Measurements from ENCODE around the gene CSNK1G1.
"Not testable (repeated sequence)": the region's sequence is repeated elsewhere in the genome, so short reads cannot be mapped to it uniquely, and the experiment has no call there.

CSNK1G1 gene

DNA sequence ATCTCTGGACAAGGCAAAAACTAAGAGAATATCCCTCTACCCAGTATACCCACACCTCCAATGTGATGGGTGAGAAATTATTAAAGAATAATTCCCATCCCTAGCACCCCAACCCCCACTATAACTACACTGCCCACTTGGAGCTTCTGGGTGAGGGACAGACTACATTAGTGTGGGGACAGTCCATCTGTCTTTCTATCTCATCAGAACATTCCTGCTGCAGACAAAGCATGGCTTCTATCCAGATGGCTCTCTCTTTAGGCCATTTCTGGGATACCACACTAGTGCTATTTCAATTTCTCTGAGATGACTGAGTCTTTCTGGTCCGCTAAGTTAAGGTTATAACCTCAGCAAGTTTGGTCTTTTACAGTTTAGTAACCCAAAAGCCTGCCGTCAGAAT is 6.6 kb downstream of the CSNK1G1 start:
- DNase-seq (ENCODE audit: low read depth in 3 of 3), result no peak

DNA sequence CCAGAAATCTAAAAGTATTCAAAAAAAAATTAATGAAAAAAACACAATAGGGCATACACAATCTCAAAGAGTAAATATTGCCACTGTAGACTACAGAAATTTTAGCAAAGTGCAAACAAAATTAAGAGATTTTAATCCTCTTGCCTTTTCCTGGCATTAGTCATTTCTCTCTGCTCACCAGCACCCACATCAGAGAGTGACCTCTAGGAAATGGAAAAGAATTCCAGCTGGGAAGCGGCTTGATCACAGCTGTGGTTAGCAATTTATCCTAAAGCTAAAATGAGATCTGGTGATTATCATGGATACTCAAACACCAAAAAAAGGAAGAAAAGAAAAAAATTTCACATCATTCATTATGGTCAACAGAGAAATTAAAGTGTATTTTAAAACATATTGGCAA is 7.5 kb downstream of the CSNK1G1 start:
- no peak for DNase-seq (ENCODE audit: low read depth in 3 of 3)

DNA sequence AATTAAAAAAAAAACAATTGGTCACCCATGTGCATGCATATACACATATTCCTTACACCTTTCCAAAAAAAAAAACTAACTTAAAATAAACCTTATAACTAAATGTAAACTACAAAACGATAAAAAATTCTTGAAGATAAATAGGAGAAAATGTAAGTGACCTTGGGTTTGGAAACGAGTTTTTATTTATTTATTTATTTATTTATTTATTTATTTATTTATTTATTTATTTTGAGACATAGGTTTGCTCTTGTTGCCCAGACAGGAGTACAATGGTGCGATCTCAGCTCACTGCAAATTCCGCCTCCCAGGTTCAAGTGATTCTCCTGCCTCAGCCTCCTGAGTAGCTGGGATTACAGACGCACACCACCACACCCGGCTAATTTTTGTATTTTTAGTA is 9.7 kb downstream of the CSNK1G1 start:
- not testable (repeated sequence) for DNase-seq (ENCODE audit: low read depth in 3 of 3)

DNA sequence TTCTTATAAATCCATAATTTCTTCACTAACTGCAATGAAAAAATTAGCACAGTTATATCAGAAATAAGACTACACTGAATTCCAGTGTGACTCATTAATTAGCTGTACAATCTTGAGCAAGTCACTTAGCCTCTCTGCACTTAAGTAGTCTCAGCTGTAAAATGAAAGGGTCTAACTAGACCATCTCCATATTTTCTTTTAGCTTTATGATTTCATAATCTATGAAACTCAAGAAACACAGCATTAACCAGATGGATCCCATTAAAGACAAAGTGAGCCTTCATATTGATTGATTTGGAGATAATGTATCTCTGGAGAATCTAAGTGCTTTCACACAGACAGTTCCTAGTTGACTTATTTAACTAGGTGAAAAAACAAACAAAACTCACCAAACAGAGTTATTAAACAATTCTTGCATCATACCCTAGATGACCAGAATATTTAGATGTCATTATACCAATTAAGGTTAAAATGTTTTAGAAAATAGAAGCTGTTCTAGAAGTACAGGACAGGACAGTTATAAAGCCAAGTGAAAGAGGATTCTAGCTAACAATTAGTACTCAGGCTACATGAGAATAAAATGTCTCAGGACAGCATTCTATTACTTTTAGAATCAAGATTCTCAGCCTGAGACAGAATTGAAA is 11.2 kb downstream of the CSNK1G1 start:
- no peak for DNase-seq (ENCODE audit: low read depth in 3 of 3)

DNA sequence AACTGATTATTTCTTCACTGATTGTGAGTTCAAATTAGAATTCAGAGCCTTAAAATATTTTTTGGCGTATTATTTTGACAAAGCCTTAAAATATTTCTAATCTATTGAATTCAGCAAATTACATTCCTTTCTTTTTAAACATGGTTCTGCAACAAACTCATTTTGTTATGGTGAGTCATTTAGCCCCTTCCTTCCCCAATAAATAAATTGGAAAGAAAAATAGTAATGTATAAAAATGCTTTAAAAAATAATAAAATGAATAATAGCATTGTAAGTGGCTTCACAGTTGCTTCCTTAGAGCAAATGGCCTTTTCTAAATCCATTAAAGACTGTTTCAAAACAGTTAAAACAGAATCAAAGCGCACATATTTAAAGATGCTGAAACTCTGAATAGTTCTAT is 12.1 kb downstream of the CSNK1G1 start:
- DNase-seq (ENCODE audit: low read depth in 3 of 3), result no peak

DNA sequence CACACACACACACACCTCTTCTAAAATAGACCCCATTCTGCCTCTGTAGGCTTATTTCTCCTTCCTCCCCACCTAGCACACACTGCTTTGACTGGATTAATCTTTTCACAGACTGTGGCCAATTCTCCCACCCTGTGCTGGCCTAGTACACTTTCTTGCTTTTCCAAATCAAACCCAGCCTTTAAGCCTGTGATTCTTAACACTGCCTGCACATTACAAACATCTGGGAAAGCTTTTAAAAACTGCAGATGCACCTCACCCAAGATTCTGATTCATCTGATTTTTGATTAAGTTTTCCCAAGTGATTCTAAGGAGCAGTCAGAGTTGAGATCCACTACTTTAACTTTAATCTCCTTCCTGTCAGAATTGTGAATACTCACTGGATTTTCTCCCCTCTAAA is 12.8 kb downstream of the CSNK1G1 start:
- no peak for DNase-seq (ENCODE audit: low read depth in 3 of 3)

DNA sequence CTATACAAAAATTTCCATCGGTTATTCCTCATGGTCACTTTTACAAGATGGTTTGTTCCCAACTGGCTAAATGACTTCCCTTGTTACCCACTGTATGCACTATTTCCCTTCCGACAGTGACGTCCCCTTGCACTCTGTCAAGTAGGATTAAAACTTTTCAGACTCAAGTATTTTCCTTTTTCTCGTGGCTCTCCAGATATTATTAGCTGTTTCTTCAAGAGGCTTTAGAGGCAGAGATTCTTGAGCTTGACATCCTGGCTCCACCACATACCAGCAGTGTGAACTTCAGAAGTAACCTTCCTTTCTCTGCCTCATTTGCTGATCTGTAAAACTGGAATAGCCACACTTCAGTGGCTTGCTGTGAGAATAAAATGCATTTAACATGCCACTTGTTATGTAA is 14.0 kb downstream of the CSNK1G1 start:
- no peak for DNase-seq (ENCODE audit: low read depth in 3 of 3)

DNA sequence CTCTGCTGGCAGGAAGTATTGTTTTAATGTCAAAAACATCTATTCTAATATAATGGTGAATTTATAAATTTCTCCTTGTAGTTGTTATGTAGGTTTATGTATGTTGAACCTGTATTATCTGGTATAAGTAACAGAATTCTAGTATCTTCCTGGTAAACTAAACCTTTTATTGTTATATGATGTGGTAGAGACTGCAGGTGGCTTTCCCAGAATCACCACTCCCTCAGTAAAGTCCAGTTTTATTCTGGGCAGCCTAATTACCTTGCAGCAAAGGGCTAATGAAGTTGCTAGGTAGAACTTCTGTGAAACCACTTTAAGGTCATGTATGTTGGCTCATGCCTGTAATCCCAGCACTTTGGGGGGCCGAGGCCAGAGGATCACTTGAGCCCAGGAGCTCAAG is 15.6 kb downstream of the CSNK1G1 start:
- no peak for DNase-seq (ENCODE audit: low read depth in 3 of 3)

DNA sequence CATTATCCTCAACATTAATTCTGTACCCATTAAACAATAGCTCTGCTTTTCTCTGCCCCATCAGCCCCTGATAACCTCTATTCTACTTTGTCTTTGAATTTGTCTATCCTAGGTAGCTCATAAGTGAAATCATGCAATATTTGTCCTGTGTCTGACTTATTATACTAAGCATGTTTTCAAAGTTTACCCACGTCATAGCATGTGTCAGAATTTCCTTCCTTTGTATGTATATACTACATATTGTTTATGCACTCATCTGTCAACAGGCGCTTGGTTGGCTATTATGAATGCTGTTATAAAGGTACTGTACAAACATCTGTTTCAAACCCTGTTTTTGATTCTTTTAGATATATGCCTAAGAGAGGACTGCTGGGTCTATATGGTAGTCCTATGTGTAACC is 18.2 kb downstream of the CSNK1G1 start:
- no peak for DNase-seq (ENCODE audit: low read depth in 3 of 3)

DNA sequence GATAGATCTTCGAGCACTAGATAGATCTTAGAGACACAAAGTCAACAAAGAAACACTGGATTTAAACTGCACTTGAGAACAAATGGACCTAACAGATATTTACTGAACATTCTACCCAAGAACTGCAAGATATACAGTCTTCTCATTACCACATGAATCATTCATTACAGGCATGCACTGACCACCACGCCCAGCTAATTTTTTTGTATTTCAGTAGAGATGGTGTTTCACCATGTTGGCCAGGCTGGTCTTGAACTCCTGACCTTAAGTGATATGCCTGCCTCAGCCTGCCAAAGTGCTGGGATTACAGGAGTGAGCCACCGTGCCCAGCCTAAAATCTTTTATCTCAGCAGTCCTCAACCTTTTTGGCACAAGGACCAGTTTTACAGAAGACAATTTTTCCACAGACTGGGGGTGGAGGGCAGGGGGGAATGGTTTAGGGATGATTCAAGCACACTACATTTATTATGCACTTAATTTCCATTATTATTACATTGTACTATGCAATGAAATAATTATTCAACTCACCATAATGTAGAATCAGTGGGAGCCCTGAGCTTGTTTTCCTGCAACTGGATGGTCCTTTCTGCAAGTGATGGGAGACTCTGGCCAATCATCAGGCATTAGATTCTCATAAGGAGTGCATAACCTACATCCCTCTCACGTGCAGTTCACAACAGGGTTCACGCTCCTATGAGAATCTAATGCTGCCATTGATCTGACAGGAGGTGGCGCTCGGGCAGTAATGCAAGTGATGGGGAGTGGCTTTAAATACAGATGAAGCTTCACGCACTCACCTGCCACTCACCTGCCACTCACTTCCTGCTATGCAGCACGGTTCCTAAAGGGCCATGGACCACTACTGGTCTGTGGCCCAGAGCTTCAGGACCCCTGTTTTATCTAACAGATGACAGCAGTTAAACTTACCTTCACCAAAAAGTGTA is 21.7 kb downstream of the CSNK1G1 start:
- DNase-seq (ENCODE audit: low read depth in 3 of 3), result peak in 1 of 3 donors; percentile 2

DNA sequence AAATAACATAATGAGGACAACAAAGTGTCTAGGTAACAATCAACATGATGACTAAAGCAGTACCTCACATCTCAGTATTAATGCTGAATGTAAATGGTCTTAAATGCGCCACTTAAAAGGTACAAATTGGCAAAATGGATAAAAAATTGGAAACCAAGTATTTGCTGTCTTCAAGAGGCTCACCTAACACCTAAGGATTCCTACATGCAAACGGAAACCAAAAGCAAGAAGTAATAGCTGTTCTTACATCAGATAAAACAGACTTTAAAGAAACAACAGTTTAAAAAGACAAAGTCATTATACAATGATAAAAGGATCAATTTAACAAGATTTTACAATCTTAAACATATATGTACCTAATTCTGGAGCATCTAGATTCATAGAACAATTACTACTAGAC is 22.5 kb downstream of the CSNK1G1 start:
- DNase-seq (ENCODE audit: low read depth in 3 of 3), result no peak

DNA sequence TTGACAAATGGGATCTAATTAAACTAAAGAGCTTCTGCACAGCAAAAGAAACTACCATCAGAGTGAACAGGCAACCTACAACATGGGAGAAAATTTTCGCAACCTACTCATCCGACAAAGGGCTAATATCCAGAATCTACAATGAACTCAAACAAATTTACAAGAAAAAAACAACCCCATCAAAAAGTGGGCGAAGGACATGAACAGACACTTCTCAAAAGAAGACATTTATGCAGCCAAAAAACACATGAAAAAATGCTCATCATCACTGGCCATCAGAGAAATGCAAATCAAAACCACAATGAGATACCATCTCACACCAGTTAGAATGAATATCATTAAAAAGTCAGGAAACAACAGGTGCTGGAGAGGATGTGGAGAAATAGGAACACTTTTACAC is 24.3 kb downstream of the CSNK1G1 start:
- not testable (repeated sequence) for DNase-seq (ENCODE audit: low read depth in 3 of 3)

DNA sequence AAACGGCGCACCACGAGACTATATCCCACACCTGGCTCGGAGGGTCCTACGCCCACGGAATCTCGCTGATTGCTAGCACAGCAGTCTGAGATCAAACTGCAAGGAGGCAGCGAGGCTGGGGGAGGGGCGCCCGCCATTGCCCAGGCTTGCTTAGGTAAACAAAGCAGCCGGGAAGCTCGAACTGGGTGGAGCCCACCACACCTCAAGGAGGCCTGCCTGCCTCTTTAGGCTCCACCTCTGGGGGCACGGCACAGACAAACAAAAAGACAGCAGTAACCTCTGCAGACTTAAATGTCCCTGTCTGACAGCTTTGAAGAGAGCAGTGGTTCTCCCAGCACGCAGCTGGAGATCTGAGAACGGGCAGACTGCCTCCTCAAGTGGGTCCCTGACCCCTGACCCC is 29.0 kb downstream of the CSNK1G1 start:
- not testable (repeated sequence) for DNase-seq (ENCODE audit: low read depth in 3 of 3)

DNA sequence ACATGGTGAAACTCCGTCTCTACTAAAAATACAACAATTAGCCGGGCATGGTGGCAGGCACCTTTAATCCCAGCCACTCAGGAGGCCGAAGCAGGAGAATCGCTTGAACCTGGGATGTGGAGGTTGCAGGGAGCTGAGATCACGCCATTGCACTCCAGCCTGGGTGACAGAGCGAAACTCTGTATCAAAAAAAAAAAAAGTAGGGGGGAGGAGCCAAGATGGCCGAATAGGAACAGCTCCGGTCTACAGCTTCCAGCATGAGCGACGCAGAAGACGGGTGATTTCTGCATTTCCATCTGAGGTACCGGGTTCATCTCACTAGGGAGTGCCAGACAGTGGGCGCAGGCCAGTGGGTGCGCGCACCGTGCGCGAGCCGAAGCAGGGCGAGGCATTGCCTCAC is 29.5 kb downstream of the CSNK1G1 start:
- DNase-seq (ENCODE audit: low read depth in 3 of 3), result not testable (repeated sequence)

DNA sequence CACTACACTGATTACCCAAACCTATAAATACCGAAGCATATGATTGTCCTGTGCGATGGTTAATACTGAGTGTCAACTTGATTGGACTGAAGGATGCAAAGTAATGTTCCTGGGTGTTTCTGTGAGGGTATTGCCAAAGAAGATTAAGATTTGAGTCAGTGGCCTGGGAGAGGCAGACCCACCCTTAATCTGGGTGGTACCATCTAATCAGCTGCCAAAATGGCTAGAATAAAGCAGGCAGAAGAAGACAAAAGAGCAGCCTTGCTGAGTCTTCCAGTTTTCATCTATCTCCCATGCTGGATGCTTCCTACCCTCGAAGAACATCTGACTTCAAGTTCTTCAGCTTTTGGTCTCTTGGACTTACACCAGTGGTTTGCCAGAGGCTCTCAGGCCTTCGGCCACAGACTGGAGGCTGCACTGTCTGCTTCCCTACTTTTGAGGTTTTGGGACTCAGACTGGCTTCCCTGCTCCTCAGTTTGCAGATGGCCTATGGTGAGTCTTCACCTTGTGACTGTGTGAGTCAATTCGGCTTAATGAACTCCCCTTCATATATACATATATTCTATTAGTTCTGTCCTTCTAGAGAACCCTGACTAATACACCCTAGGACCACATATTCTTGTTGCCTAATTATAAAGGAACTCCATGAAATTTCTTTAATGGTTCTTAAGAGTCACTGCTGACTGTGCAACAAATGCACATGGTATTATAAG is 31.7 kb downstream of the CSNK1G1 start:
- no peak for DNase-seq (ENCODE audit: low read depth in 3 of 3)

DNA sequence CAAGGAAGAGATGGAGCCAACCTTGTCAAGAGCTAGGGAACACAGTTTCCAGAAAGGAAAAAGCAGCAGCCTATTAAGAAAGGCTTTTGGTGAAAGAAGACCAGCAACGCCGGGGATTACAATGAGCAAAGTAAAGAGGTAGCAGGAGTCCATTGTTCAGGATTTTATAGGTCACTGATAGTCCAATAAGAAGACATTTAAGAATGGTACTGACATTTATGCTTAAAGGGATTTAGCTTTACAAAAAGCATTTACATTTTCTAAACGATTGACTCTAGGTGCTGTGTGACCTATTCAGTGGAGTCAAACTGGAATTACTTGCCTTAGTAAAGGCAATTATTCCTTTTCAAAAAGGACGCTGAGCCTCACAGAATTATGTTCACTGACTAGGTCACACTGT is 40.8 kb downstream of the CSNK1G1 start:
- DNase-seq (ENCODE audit: low read depth in 3 of 3), result no peak

DNA sequence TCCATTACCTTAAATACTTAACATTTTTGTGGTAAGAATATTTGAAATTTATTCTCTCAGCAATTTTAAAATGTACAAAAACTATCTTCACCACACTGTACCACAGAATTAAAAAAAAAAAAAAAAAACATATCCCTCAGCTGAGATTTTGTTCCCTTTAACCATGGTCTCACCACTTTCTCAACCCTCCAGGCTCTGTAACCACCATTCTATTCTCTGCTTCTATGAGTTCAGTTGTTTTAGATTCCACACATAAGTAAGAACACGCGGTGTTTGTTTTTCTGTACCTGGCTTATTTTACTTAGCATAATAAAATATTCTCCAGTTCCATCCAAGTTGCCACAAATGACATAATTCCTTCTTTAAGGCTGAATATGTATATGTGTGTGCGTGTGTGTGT is 41.5 kb downstream of the CSNK1G1 start:
- no peak for DNase-seq (ENCODE audit: low read depth in 3 of 3)

DNA sequence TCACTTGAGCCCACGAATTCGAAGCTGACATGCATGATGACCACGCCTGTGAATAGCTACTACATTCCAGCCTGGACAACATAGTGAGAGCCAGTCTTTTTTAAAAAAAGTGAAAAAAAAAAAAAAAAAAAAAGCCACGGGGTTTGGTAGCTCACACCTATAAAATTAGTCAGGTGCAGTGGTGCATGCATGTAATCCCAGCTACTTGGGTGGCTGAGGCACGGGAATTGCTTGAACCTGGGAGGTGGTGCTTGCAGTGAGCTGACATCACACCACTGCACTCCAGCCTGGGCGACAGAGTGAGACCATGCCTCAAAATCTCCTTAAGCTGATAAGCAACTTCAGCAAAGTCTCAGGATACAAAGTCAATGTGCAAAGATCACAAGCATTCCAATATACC is 44.4 kb downstream of the CSNK1G1 start:
- no peak for DNase-seq (ENCODE audit: low read depth in 3 of 3)

DNA sequence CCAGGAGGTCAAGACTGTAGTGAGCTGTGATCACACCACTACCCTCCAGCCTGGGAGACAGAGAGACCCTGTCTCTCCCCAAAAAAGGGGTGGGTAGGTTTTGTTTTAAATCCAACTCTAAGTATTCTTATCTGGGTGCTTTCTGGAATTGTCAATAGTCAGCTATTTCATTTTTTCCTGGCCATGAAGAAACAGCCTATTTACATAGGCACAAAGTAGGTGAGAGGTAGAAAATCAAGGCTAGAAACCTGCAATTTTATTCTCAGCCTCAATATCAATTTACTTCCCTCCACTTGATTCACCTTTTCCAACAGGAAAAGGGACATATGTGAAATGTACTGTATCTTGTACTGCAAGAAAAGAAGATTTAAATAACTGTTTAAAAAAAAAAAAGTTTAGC is 45.9 kb downstream of the CSNK1G1 start:
- DNase-seq (ENCODE audit: low read depth in 3 of 3), result no peak

DNA sequence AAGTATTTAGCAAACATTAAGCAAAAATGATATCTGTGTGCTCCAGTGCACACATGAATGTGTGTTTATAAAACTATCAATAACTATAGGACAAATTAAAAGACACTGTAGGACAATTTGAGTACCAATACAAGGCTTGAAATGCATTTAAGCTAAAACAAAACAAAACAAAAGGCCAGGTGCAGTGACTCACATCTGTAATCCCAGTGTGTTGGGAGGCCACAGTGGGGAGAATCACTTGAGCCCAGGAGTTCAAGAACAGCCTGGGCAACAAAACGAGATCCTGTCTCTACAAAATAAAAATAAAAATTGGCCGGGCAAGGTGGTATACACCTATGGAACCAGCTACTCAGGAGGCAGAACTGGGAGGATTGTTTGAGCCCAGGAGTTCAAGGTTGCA is 50.7 kb downstream of the CSNK1G1 start:
- no peak for DNase-seq (ENCODE audit: low read depth in 3 of 3)

DNA sequence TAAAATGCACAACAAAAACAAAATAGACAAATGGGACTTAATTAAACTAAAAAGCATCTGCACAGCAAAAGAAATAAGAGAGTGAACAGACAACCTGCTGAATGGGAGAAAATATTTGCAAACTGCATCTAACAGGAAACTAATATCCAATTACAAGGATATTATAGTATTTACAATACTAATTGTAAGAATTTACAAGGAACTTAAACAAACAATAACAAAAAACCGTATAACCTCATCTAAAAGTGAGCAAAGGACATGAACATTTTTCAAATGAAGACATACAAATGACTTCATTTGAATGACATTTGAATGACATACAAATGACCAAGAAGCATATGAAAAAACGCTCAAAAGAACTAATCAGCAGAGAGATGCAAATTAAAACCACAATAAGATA is 66.4 kb downstream of the CSNK1G1 start:
- no peak for DNase-seq (ENCODE audit: low read depth in 3 of 3)

DNA sequence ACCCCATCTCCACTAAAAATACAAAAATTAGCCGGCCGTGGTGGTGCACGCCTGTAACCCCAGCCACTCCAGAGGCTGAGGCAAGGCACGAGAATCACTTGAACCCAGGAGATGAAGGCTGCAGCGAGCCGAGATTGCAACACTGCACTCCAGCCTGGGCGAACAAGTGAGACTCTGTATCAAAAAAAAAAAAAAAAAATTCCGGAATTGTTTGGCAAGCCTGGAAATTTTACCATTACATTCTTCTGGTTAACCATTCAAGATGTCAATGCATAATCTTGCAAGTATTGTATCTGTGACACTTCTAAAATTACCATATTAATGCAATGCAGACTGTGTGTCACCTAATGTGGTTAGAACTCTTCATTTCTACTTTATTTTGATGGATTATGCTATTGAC is 67.0 kb downstream of the CSNK1G1 start:
- DNase-seq (ENCODE audit: low read depth in 3 of 3), result no peak

DNA sequence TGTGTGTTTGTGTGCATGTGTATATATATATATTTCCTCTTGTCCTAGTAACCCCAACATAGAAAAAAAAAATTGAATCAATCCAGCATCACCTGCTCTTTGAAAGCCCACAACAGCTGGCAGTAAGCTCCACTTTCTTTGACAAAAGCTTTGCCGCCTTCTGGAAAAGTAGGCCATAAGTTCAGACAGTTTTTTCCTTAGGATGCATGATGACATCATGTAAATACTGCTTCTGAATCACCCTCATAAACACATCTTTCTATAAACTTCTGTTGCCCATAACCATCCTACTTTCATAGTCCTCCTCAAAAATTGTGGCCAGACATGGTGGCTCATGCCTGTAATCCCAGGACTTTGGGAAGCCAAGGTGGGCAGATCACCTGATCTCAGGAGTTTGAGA is 67.4 kb downstream of the CSNK1G1 start:
- no peak for DNase-seq (ENCODE audit: low read depth in 3 of 3)
